HG03066 (cell line): ENCODE results near the gene PCDHGB3.
"Not testable (repeated sequence)": the region's sequence is repeated elsewhere in the genome, so short reads cannot be mapped to it uniquely, and the experiment has no call there.

ENCODE experiments used
- ATAC-seq: cut with Tn5 transposase; IDR thresholded peaks from one replicate; pipeline ENCODE4 v1.9.1; 2021; ENCODE audit warnings: low read depth; ENCODE audit not compliant: unreplicated experiment

PCDHGB3 gene

GRCh38 chr5:141356133-141356532, 13.9 kb upstream of the PCDHGB3 start:
- ATAC-seq: no peak

GRCh38 chr5:141356950-141357349, 13.1 kb upstream of the PCDHGB3 start:
- ATAC-seq: no peak

- peak; percentile 64 for ATAC-seq
These were observed 10.1 kb upstream of the PCDHGB3 start, which contains the start of gene PCDHGB2 for GRCh38 chr5:141359790-141360426. Gene PCDHGB2 (plus strand): TSS chr5:141359994. CDS start chr5:141360136, 142 bp downstream.

- no peak for ATAC-seq
These were observed 9.4 kb upstream of the PCDHGB3 start for GRCh38 chr5:141360685-141361084.

GRCh38 chr5:141362719-141363118, 7.3 kb upstream of the PCDHGB3 start:
- ATAC-seq: no peak

- no peak for ATAC-seq
These were observed 5.9 kb upstream of the PCDHGB3 start, which contains the start of gene PCDHGA5 for GRCh38 chr5:141363952-141364660. Gene PCDHGA5 (plus strand): TSS chr5:141364162. CDS start chr5:141364331, 169 bp downstream.

- ATAC-seq: no peak
These were observed 3.8 kb upstream of the PCDHGB3 start for GRCh38 chr5:141366016-141366896.

- no peak for ATAC-seq
These were observed 1.8 kb downstream of the PCDHGB3 start for GRCh38 chr5:141371572-141372475.

GRCh38 chr5:141373673-141374317, 3.8 kb downstream of the PCDHGB3 start, which contains the start of gene PCDHGA6:
Gene PCDHGA6 (plus strand): TSS chr5:141373891. CDS start chr5:141374084, 193 bp downstream.
- ATAC-seq: no peak

GRCh38 chr5:141374627-141375026, 4.6 kb downstream of the PCDHGB3 start:
- no peak for ATAC-seq

GRCh38 chr5:141375444-141376155, 5.6 kb downstream of the PCDHGB3 start:
- ATAC-seq: not testable (repeated sequence)

- ATAC-seq: no peak
These were observed 12.6 kb downstream of the PCDHGB3 start, which contains the start of gene PCDHGA7 for GRCh38 chr5:141382469-141383294. Gene PCDHGA7 (plus strand): TSS chr5:141382742. CDS start chr5:141382900, 158 bp downstream.

- no peak for ATAC-seq
These were observed 13.3 kb downstream of the PCDHGB3 start for GRCh38 chr5:141383345-141383744.

- ATAC-seq: no peak
These were observed 14.6 kb downstream of the PCDHGB3 start for GRCh38 chr5:141384471-141385267.

- not testable (repeated sequence) for ATAC-seq
These were observed 17.7 kb downstream of the PCDHGB3 start, which contains the start of gene PCDHGB4 for GRCh38 chr5:141387557-141388311. Gene PCDHGB4 (plus strand): TSS chr5:141387698. CDS start chr5:141387885, 187 bp downstream.

- no peak for ATAC-seq
These were observed 18.6 kb downstream of the PCDHGB3 start for GRCh38 chr5:141388661-141389060.
